Measurements from ENCODE around the gene VAT1L. TPM values are rescaled to one million over a fixed set of nuclear protein-coding genes. Genes with fewer than 3 reads are reported as not detected.

Gene VAT1L, protein sequence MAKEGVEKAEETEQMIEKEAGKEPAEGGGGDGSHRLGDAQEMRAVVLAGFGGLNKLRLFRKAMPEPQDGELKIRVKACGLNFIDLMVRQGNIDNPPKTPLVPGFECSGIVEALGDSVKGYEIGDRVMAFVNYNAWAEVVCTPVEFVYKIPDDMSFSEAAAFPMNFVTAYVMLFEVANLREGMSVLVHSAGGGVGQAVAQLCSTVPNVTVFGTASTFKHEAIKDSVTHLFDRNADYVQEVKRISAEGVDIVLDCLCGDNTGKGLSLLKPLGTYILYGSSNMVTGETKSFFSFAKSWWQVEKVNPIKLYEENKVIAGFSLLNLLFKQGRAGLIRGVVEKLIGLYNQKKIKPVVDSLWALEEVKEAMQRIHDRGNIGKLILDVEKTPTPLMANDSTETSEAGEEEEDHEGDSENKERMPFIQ
- not detected in 2 replicates for total RNA-seq (2014; rRNA removed)
- not detected for polyA plus RNA-seq (2012)

DNA sequence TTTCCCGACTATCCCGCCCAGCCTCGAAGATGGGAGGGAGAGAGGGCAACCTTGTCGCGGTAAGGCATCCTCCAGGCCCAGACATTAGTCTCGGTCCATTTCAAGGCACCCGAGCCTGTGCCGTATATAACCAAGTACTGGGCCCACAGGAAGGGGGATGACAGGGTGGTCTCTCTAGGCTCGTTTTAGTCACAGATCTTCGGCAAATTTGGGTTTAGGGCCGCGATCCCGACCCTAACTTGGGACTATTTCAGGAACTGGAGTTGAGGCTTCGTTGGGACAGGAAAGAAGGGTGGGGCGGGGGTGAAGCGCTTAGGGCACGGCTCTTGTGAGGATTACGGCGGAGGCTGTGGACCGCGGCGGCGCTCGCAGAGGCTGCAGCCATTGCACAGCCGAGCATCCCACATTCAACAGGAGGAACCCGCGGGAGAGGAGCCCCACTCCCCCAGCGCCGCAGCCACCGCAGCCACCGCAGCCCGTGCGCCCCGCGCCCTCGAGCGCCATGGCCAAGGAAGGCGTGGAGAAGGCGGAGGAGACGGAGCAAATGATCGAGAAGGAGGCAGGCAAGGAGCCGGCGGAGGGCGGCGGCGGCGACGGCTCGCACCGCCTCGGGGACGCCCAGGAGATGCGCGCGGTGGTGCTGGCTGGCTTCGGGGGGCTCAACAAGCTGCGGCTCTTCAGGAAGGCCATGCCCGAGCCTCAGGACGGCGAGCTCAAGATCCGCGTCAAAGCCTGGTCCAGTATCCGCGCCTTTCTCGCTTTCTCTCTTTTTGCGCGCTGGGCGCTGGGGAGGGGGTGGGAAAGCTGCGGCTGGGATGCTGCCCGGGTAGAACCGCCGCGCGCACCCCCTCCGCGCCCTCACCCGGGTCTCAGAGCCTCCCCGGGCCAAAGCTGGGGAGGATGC, at the start of gene VAT1L:
Gene VAT1L (plus strand): TSS at position 384 of the 904 bp plus-strand sequence. CDS start 119 bp downstream, at position 503.
- no peak for DNase-seq (ENCODE audit: low read depth)

DNA sequence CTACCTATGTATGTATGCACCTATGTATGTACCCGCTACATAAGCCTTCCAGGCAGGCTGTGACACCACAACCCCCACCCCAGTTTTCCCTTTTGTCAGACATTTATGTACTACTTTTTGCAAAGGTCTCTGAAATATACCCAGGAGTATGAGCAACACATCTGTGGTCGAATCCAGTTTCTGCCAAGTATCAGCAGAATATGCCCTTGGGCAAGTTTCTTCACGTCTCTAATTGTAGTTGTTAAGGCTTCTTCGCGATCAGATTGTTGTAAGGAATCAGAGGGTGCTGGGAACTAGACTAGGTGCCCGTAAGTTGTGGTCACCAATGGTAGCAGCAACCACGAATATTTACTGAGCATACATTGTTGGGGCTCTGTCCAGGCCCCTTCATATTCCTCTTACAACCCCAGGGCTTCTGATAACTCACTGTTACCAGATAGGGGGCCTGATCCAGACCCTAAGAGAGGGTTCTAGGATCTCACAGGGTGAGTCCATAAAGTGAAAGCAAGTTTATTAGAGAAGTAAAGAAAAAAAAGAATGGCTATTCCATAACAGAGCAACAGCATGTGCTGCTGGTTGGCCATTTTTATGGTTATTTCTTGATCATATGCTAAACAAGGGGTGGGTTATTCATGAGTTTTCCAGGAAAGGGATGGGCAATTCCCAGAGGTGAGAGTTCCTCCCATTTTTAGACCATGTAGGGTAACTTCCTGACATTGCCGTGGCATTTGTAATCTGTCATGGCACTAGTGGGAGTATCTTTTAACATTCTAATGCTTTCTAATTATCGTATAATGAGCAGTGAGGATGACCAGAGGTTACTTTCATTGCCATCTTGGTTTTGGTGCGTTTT, 49.4 kb upstream of the VAT1L start:
- no peak for DNase-seq (ENCODE audit: low read depth)

DNA sequence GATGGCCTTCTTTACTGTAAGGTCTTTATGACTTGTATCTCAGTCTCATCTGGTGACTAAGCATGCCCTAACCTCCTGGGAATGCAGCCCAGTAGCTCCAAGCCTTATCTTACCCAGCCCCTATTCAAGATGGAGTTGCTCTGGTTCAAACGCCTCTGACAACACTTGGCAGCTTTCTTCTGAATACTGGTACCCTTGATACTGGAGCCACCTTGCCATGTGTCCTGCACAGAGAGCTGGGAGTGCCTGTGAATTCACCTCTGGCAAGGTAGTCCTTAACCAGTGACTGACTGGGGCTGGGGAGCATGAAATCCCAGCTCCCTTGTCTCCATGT, 48.8 kb upstream of the VAT1L start:
- no peak for DNase-seq (ENCODE audit: low read depth)

DNA sequence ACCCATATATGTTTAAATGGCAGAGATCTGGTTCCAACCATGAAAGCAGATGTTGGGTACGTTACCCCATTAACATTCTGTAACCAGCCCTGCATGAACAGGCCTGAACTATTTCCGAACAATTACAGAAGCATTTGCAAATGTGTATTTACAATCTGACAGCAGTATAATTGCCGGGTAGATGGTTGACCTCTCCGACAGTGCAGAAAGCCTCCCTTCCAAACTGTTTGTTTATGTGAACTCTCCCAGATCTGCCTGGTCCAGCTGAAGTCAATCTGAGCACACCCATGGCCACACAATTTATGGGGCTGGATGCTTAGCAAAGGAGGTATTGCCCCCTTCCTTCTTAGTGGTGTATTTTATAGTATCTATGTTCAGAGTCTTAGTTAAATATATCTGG, 44.2 kb upstream of the VAT1L start:
- DNase-seq (ENCODE audit: low read depth) = no peak

DNA sequence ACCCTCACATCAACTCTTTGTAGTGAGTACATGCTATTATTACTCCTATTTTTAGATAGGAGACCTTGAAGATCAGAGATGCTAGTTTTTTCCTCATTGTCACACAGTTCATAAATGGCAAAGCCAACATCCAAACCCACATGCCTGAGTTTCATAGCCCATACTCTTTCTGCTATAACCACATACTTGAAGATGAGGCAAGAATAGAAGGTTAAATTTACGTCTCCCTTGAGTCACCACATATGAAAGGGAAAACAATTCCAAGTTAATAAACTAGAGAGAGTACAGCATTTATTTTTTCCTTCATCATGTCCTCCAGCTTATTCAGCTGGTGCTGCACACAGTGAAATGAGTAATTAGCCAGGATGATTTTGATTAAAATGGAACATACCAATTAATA, 42.4 kb upstream of the VAT1L start:
- no peak for DNase-seq (ENCODE audit: low read depth)

DNA sequence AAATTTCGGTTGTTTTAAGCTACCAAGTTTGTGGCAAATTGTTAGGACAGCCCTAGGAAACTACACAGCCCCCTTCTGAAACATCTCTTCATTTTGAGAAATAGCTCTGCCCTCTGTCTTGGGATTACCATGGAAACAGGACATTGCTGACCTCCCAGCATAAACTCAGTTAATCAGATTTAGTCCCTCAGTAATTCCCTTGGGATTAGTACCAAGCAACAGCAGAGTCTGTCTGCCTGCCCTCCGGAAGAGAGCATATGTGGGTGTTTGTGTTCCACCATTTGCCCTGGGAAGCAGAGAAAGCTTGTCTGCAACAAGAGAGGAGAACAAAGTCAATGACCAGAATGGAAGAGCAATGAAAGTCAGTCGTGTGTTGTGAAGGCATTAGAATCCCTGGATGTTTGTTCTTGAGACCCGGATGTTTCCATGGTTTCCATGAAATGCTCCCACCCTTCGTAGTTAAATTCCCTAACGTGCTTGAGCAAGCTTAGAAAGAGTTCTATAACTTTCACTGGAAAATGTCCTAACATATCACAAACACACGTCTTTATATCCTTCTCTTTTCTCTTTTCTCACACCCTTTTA, 39.9 kb upstream of the VAT1L start:
- DNase-seq (ENCODE audit: low read depth) = no peak

DNA sequence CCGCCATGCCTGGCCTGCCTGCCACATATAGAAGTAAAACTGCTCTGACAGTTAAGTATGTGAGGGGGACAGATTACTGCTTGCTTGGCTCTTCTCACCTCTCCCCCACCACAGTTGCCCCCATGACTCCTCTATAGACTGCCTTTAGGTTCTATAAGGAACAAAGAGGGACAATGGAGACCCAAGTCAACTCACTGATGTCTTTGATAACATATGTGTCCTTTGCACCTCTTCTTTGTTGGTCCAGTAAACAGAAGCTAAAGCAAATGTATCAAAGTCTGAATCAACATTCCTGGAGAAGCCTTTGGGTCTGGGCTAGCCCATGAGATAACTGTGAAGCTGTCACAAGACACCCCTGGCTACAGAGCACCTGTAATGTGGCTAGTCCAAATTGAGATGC, 38.9 kb upstream of the VAT1L start:
- no peak for DNase-seq (ENCODE audit: low read depth)

DNA sequence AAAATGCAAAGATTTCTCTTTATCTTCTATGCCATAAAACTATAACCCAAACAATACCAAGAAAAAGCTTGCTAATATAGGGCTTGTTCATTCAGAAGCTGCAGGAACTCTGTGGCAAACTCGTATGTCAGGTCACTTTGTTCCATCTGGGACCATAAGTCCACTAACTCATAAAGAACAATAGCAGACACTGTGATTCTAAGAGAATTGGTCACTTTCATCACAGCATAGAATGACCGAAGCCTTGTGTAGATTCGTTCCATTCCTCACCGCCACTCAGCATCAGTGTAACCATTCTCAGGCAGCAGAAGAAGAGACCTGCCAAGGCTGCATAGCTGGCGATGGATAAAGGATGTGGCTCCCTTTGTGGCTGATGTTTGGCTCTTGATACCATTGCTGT, 30.3 kb upstream of the VAT1L start:
- DNase-seq (ENCODE audit: low read depth) = no peak

DNA sequence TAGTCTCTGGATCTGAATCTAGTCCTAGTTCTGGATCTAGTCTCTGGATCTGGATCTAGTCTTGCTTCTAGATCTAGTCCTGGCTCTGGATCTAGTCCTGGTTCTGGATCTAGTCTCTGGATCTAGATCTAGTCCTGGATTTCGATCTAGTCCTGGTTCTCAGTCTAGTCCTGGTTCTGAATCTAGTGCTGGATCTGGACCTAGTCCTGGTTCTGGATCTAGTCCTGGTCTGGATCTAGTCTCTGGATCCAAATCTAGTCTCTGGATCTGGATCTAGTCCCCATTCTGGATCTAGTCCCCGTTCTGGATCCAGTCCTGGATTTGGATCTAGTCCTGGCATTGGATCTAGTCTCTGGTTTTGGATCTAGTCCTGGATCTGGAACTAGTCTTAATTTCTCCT, 29.9 kb upstream of the VAT1L start:
- DNase-seq (ENCODE audit: low read depth) = no peak

DNA sequence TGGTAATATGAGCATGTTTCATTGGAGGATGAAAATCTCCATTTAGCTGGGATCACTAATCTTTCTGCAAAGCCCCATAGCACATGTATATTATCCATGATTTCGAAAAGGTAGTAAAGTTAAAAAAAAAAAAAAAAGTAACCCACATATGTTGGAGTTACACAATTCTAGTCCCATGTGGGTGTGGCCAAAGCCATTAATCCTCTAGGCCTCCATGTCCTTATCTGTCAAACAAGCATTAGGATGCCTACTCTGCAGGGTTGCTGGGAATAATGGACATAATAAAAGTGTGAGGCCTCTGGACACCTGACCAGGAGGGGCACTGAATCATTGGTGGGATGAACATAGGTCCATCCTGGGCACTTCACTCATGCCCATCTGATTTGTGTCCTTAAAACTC, 29.2 kb upstream of the VAT1L start:
- no peak for DNase-seq (ENCODE audit: low read depth)

DNA sequence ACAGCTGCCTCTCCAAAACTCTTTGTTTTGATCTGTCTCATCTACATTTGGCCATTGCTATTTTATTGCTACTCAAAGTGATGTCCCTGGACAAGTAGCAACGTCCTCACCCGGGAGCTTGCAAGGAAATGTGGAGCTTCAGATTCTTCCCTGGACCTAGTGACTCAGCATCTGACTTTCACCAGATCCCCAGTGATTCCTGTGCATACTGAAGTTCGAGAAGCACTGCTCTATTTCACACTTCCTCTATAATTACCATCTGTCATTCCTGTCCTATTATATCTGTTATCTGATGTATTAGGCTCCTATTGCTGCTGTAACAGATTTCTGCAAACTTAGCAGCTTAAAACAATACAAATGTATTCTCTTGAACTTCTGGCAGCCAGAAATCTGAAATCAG, 28.5 kb upstream of the VAT1L start:
- no peak for DNase-seq (ENCODE audit: low read depth)

DNA sequence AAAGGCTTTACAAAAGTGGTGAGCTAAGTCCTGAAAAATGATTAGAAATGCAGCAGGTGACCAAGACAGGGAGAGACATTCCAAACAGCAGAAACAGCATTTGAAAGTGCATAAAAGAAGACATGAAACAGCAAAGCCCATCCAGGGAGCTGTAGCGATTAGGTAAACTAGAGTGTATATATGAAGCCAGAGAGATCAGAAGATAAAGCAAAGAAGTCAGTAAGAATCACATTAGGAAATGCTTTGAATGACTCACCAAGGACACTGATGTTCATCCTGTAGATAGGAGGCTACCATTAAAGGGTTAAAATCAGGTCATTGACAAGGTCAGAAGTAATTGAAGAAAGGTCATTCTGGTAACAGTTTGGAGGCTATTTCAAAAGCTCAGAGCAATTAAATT, 27.6 kb upstream of the VAT1L start:
- no peak for DNase-seq (ENCODE audit: low read depth)

DNA sequence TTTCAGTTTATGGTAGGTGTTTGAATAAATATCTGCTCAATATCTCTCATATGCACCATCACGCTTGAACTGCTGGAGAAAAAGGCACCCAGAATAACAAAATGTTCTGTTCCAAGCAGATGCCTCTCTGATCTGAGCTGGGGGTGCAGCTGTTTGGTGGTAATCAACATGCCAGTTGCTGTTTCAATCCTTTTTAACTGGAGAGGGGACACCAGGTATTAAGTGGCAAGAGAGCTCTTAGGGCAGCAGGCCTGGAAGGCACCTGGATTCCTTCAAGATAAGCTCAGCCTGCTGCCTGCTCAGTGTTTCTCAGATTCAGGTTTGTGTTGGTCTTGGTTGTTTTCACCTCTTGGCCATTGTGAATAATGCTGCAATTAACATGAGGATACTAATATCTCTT, 27.2 kb upstream of the VAT1L start:
- no peak for DNase-seq (ENCODE audit: low read depth)

DNA sequence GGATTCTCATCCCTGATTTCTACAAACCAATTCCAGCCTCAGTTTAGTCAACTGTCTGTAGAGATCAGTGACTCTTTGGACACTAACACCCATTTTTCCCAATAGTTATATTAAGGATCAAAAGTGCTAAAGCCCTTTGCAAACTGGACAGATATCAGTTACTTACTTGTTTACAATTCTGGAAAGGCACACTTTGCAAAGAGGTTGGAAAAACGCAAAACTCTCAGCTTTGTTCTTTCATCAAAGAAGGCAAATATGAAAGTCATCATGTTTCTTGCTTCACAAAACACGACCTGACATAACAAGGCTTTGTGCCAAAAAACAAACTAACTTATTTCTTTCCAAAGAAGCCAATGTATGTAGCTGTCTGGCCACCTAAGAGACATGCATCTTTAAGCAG, 26.1 kb upstream of the VAT1L start:
- DNase-seq (ENCODE audit: low read depth) = no peak

DNA sequence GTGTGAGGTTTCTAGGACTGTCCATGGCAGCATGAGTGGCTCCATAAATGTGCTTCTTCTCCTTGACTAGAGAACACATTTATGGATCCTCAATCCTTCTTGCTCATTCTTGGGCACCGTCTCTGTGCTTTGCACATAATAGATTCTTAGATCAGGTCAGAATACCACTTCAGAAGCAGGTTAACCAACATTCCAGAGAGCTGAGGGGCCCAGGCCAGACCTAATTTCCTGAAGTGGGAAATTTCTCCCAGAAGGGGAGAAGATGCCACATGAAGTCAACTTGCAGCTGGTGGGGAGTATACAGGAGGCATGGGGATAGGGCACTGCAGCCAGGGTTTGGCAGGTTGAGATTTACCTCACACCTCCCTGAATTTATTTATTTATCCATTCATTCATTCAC, 24.4 kb upstream of the VAT1L start:
- DNase-seq (ENCODE audit: low read depth) = no peak

DNA sequence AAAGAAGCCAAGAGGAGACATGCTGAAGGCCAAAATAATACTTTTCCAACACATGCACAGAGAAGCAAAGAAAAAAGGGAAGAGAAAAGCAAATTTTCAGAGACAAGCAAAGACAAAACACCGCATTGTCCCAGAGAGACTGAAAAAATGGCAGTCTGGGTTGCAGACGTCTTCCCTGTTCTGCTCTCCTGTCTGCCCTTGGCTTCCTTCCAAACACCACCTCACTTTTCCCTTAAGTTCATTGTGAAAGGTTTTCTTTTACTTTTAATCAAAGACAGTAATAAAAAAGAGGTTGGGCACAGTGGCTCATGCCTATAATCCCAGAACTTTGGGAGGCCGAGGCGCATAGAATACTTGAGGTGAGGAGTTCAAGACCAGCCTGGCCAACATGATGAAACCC, 21.2 kb upstream of the VAT1L start:
- DNase-seq (ENCODE audit: low read depth) = no peak

DNA sequence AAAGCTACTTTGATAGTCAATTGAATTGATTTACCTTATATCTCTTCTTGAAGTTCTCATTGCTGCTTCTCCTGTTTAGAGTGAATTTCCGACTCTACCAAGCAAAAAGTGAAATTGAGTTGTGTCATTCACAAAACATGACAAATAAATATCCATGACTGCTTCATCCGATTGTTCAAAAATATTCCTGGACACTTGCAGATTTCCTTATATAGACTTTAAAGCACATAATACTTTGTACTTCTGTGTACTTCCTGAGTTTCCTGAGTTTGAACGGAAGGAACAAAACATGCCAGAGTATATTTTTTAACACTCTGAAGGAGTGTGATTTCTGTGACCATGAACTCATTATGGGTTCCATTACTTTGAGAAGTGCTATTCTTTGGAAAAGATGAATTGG, 20.5 kb upstream of the VAT1L start:
- no peak for DNase-seq (ENCODE audit: low read depth)

DNA sequence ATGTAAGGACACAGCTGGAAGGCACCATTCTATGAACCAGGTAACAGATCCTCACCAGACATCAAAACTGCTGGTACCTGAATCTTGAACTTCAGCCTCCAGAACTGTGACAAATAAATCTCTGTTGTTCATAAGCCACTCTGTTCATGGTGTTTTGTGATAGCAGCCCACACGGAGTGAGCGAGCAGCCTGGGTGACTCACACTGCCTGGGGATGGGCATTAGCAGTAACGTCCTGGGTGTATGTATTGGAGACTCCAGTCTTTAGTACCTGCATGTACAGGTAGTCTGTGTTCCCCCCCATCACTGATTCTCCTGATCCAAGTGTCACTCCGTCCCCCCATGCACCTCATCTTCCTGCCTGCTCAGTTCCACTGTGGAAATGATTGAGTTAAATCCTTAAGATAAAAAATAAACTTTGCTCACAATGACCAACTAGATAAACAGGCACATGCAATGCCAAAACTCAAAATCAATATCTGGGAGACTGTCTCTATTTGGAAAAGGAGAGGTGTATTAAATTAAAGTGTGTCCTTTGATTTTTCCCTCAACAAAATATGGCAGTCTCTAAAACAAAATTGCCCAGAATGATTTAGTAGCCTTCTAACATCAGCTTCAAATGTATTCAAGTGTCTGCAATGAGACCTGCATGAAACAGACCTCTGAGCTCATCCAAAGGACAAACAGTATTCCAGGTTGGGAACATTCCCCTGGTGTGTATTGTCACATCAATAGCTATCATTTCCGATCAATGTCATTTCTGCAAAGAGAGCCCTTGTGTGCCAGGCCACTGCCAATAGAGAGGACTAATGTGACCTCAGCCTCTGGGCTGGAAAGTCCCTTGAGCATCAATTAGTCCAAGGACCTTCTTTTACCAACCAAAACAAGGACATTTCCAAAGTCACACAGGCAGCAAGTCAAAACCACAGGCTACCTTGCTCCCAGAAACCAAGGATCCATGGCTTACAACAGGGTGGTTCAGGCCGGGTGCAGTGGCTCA, 12.2 kb upstream of the VAT1L start:
- no peak for DNase-seq (ENCODE audit: low read depth)

DNA sequence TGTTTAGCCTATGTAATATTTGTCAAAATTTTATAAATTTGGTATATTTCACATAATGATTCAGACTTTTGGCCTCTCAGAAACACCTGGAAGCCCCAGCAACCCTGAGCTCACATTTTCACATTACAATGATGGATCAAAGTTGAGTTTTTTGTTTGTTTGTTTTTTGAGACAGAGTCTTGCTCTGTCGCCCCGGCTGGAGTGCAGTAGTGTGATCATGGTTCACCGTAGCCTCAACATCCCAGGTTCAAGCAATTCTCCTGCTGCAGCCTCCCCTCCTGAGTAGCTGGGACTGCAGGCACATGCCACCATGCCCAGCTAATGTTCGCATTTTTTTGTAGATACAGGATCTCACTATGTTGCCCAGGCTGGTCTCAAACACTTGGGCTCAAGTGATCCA, 10.6 kb upstream of the VAT1L start:
- no peak for DNase-seq (ENCODE audit: low read depth)

DNA sequence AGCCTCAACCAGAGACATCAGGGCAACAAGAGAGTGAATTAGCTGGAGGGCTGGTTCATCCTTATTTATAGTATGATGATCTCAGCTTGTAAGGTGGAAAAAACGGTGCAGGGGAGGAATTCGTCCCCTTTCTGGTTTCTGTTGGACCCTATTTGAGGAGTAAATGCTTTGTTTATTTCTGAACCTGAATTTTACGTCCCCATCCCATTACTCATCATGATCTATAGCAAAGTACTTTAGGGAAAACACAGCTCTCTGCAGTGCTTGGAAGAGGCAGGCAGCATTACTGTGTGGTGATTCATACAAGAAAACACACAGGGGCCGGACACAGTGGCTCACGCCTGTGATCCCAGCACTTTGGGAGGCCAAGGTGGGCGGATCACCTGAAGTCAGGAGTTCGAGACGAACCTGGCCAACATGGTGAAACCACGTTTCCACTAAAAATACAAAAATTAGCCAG, 8.0 kb upstream of the VAT1L start:
- DNase-seq (ENCODE audit: low read depth) = no peak
